Measurements from ENCODE around the gene GALNT13.

DNA sequence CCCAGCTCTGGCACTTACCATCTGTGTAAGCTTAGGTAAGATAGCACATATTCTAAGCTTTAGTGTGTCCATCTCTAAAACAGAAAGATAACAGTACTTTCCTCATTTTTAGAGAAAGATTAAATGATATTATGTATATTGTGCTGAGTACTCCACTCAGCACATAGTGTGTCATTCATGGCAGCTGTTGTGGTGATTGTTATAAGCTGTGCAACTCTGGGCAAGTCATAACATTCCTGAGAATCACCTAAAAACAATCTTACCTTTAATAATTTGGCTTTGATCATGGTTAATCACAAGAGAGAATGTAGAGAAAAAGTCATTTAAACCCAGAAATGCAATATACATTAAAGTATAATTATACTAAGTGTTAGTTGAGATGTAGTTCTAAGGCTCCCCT is 391.5 kb downstream of the GALNT13 start:
- TF ChIP-seq, protein P1, sequence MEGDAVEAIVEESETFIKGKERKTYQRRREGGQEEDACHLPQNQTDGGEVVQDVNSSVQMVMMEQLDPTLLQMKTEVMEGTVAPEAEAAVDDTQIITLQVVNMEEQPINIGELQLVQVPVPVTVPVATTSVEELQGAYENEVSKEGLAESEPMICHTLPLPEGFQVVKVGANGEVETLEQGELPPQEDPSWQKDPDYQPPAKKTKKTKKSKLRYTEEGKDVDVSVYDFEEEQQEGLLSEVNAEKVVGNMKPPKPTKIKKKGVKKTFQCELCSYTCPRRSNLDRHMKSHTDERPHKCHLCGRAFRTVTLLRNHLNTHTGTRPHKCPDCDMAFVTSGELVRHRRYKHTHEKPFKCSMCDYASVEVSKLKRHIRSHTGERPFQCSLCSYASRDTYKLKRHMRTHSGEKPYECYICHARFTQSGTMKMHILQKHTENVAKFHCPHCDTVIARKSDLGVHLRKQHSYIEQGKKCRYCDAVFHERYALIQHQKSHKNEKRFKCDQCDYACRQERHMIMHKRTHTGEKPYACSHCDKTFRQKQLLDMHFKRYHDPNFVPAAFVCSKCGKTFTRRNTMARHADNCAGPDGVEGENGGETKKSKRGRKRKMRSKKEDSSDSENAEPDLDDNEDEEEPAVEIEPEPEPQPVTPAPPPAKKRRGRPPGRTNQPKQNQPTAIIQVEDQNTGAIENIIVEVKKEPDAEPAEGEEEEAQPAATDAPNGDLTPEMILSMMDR (conservative IDR thresholded peaks at IDR 0.05 in 1 of 2, IDR thresholded peaks at IDR 0.05 in 1 of 2; ENCODE audit: low read depth in 1 of 2, low read length in 2 of 2), result no peak
- TF ChIP-seq EZH2 (IDR thresholded peaks at IDR 0.05; ENCODE audit: low read length, missing control alignments), result no peak

Data from fibroblast of lung (primary cell).